HepG2 (cell line): ENCODE results near the gene NLRP12. TPM values are rescaled to one million over a fixed set of nuclear protein-coding genes. Genes with fewer than 3 reads are reported as not detected.
A peak's percentile ranks its signal among the peaks of the same experiment; 100 is the strongest.

ENCODE experiments used
- ATAC-seq: fragments of 200-7000 bp; cut with Tn5 transposase; 3 replicates; pipeline ENCODE4 v1.9.1; 2020; ENCODE audit warnings: mild to moderate bottlenecking, moderate library complexity
- BruUV-seq: library from RNA; stranded (reverse); fragments of 400-500 nt; replicated peaks from 2 replicates; lab custom pipeline; 2021; lab: Mats Ljungman, UMichigan
- CTCF ChIA-PET: fragments of 300-600 bp; formaldehyde crosslinking; extraction: SDS; loops from one replicate; lab custom pipeline; 2021; ENCODE audit warnings: low total read pairs, inconsistent platforms, low intra/inter-chr PET ratio; lab: Yijun Ruan, JAX
- POLR2A ChIA-PET: fragments of 350-600 bp; sonication (Branson Sonifier 250); formaldehyde crosslinking; loops from one replicate; lab custom pipeline; 2020; ENCODE audit warnings: antibody characterized with exemption, inconsistent platforms; lab: Yijun Ruan, JAX
- DNase-seq: peaks from one replicate; pipeline ENCODE4 v3.0.0-alpha.2; 2015; ENCODE audit warnings: low spot score
- FAIRE-seq: peaks from 3 replicates; lab custom pipeline; 2011; peaks lifted over from hg19 to GRCh38; lab: Jason Lieb, UNC
- H2AFZ ChIP-seq: one replicate; pipeline ENCODE4 v1.6.1; 2011; ENCODE audit warnings: low read length, inconsistent platforms
- H3K27ac ChIP-seq: fragments of 300-600 bp; 3 replicates; pipeline ENCODE4 v1.8.0; 2011; ENCODE audit warnings: mixed run types, mild to moderate bottlenecking, mixed read lengths, low read length, inconsistent platforms; ENCODE audit not compliant: insufficient read depth; ENCODE audit errors: extremely low read length
- H3K27me3 ChIP-seq, 2 experiments: fragments of 200-600 bp in 1 of 2; 2 replicates in 1 of 2; 3 replicates in 1 of 2; pipeline versions ENCODE4 v1.6.0 to v1.8.0; 2011; ENCODE audit warnings: low read length in 2 of 2, mild to moderate bottlenecking in 2 of 2, moderate library complexity in 2 of 2, inconsistent platforms in 1 of 2; ENCODE audit not compliant: insufficient read depth in 2 of 2, control insufficient read depth in 1 of 2
- H3K36me3 ChIP-seq, 2 experiments: fragments of 200-600 bp in 1 of 2; replicated peaks in 1 of 2; 2 replicates in 1 of 2; 3 replicates in 1 of 2; pipeline versions ENCODE4 v1.5.1 to v1.8.0; 2011; ENCODE audit warnings: low read length in 2 of 2, inconsistent platforms in 1 of 2; ENCODE audit not compliant: insufficient read depth in 2 of 2, control insufficient read depth in 1 of 2
- H3K4me1 ChIP-seq: 2 replicates; pipeline ENCODE4 v1.5.1; 2012; ENCODE audit warnings: low read length, inconsistent platforms; ENCODE audit not compliant: insufficient read depth
- H3K4me2 ChIP-seq: 2 replicates; pipeline ENCODE4 v1.6.0; 2011; ENCODE audit warnings: low read depth, low read length, inconsistent platforms
- H3K4me3 ChIP-seq, 3 experiments: fragments of 200-600 bp in 1 of 3; sonication (generic), shearing (Covaris generic) in 1 of 3; replicated peaks in 1 of 3; 2 replicates each; pipeline ENCODE4 v1.5.1; 2011 to 2016; ENCODE audit warnings: low read length in 3 of 3, inconsistent platforms in 2 of 3, low read depth in 2 of 3, mild to moderate bottlenecking in 2 of 3, control low read depth in 1 of 3, mixed read lengths in 1 of 3; ENCODE audit not compliant: insufficient read depth in 1 of 3
- H3K79me2 ChIP-seq: one replicate; pipeline ENCODE4 v1.6.1; 2011; ENCODE audit warnings: low read length, inconsistent platforms; ENCODE audit not compliant: insufficient read depth
- H3K9ac ChIP-seq: 2 replicates; pipeline ENCODE4 v1.6.0; 2011; ENCODE audit warnings: mild to moderate bottlenecking, low read depth, low read length, inconsistent platforms; ENCODE audit not compliant: insufficient read depth
- H3K9me3 ChIP-seq: 2 replicates; pipeline ENCODE4 v1.5.1; 2012; ENCODE audit warnings: mild to moderate bottlenecking, low read length
- H4K20me1 ChIP-seq: 2 replicates; pipeline ENCODE4 v1.6.0; 2011; ENCODE audit warnings: inconsistent platforms, mild to moderate bottlenecking, low read length, moderate library complexity; ENCODE audit not compliant: insufficient read depth
- ELF3 ChIP-seq: IDR thresholded peaks from 2 replicates; pipeline ENCODE4 v1.6.1; 2016; ENCODE audit warnings: missing genetic modification reagents, missing compliant biosample characterization
- EP300 ChIP-seq, 3 experiments: sonication (generic) in 1 of 3; formaldehyde crosslinking in 1 of 3; IDR thresholded peaks; 2 replicates each; pipeline versions ENCODE4 v1.5.1 to v1.6.1; 2011 to 2020; ENCODE audit warnings: low read depth in 2 of 3, low read length in 2 of 3, borderline replicate concordance in 1 of 3, improper control_type of control experiment in 1 of 3, mild to moderate bottlenecking in 1 of 3, missing genetic modification reagents in 1 of 3, moderate library complexity in 1 of 3
- HNF4A ChIP-seq: sonication (generic); formaldehyde crosslinking; IDR thresholded peaks from 2 replicates; pipeline ENCODE4 v1.4.0; 2020; ENCODE audit warnings: missing genetic modification reagents
- KLF12 ChIP-seq: sonication (generic); formaldehyde crosslinking; IDR thresholded peaks from 2 replicates; pipeline ENCODE4 v1.4.0; 2020; ENCODE audit warnings: missing genetic modification reagents, borderline replicate concordance
- NCOA2 ChIP-seq: sonication (generic); formaldehyde crosslinking; IDR thresholded peaks from 2 replicates; pipeline ENCODE4 v1.8.0; 2022; ENCODE audit warnings: inconsistent platforms
- NR2F6 ChIP-seq, 2 experiments: IDR thresholded peaks; 2 replicates each; pipeline ENCODE4 v1.6.1; 2016; ENCODE audit warnings: antibody characterized with exemption in 1 of 2, mild to moderate bottlenecking in 1 of 2
- PITX1 ChIP-seq: sonication (generic); formaldehyde crosslinking; IDR thresholded peaks from 2 replicates; pipeline ENCODE4 v1.5.1; 2020; ENCODE audit warnings: mild to moderate bottlenecking, missing genetic modification reagents
- SIX1 ChIP-seq: sonication (generic); formaldehyde crosslinking; IDR thresholded peaks from 2 replicates; pipeline ENCODE4 v1.4.0; 2020; ENCODE audit warnings: missing genetic modification reagents, borderline replicate concordance
- SIX4 ChIP-seq: sonication (generic); formaldehyde crosslinking; IDR thresholded peaks from 2 replicates; pipeline ENCODE4 v1.4.0; 2020; ENCODE audit warnings: missing genetic modification reagents
- SP5 ChIP-seq: IDR thresholded peaks from 2 replicates; pipeline ENCODE4 v1.6.1; 2016; ENCODE audit warnings: low read depth, borderline replicate concordance
- ZNF230 ChIP-seq: sonication (generic); formaldehyde crosslinking; IDR thresholded peaks from 2 replicates; pipeline ENCODE4 v1.4.0; 2020; ENCODE audit warnings: mild to moderate bottlenecking, missing genetic modification reagents
- ZNF557 ChIP-seq: sonication (generic); formaldehyde crosslinking; IDR thresholded peaks from 2 replicates; pipeline ENCODE4 v1.4.0; 2020; ENCODE audit warnings: missing genetic modification reagents
- ZNF562 ChIP-seq: sonication (generic); formaldehyde crosslinking; IDR thresholded peaks from 2 replicates; pipeline ENCODE4 v1.8.0; 2022; ENCODE audit warnings: missing genetic modification reagents, borderline replicate concordance
- ZNF570 ChIP-seq: sonication (generic); formaldehyde crosslinking; IDR thresholded peaks from 2 replicates; pipeline ENCODE4 v1.4.0; 2020; ENCODE audit warnings: mild to moderate bottlenecking, missing genetic modification reagents, borderline replicate concordance
- ZNF746 ChIP-seq: sonication (generic); formaldehyde crosslinking; IDR thresholded peaks from 2 replicates; pipeline ENCODE4 v1.8.0; 2022; ENCODE audit warnings: mild to moderate bottlenecking, missing genetic modification reagents
- ZNF773 ChIP-seq: sonication (generic); formaldehyde crosslinking; IDR thresholded peaks from 2 replicates; pipeline ENCODE4 v1.4.0; 2020; ENCODE audit warnings: missing genetic modification reagents, borderline replicate concordance
- WGBS: methylation state at CpG from one replicate; pipeline ENCODE4 v1.1.6; 2017; ENCODE audit warnings: low lambda C conversion rate; 5-methylcytosine and 5-hydroxymethylcytosine counted together
- in situ Hi-C: cut with HindIII; loops from 2 replicates; pipeline ENCODE4 v1.10.0; 2017; ENCODE audit warnings: low pct_unique_long_range_greater_than_20kb; ENCODE audit not compliant: extremely low pct_ligation_motif_present
- intact Hi-C: fragments of 100-400 bp; cut with micrococcal nuclease; formaldehyde crosslinking; loops from one replicate; pipeline ENCODE4 v1.10.0; 2022; ENCODE audit not compliant: unreplicated experiment
- polyA plus RNA-seq, 8 experiments: library from polyadenylated mRNA; depleted of rRNA in 3 of 8; stranded (reverse) in 7 of 8; unstranded in 1 of 8; fragments of >200 nt; fragmentation: Illumina TruSeq in 4 of 8; extraction: Trizol in 4 of 8; gene quantifications; 2 replicates each; pipeline versions ENCODE4 v1.2.1 to v1.2.3, GENCODE V29; 2011 to 2016; ENCODE audit warnings: low read depth in 4 of 8, missing spikeins in 1 of 8, mixed read lengths in 1 of 8; ENCODE audit not compliant: insufficient read depth in 1 of 8
- total RNA-seq, 5 experiments: library from RNA; depleted of rRNA; stranded (reverse); fragments of >200 nt; fragmentation: Illumina TruSeq; extraction: Trizol; gene quantifications; 2 replicates each; pipeline ENCODE4 v1.2.3, GENCODE V29; 2016; ENCODE audit warnings: low read depth in 1 of 5
- TF ChIP-seq, protein P1 (sequence below): sonication (generic); formaldehyde crosslinking; IDR thresholded peaks from 2 replicates; pipeline ENCODE4 v1.9.0; 2021; ENCODE audit warnings: missing genetic modification reagents, mild to moderate bottlenecking, borderline replicate concordance
- TF ChIP-seq, protein P2 (sequence below): sonication (generic); formaldehyde crosslinking; IDR thresholded peaks from 2 replicates; pipeline ENCODE4 v1.4.0; 2020; ENCODE audit warnings: missing genetic modification reagents
- TF ChIP-seq, protein P3 (sequence below), 2 experiments: fragments of 450-650 bp in 1 of 2; sonication (generic) in 1 of 2; formaldehyde crosslinking; IDR thresholded peaks; 2 replicates each; pipeline versions ENCODE4 v1.5.0 to v1.8.0; 2020 to 2022; ENCODE audit warnings: mild to moderate bottlenecking in 1 of 2, missing genetic modification reagents in 1 of 2
- TF ChIP-seq, protein P4 (sequence below): sonication (generic); IDR thresholded peaks from 2 replicates; pipeline ENCODE4 v1.6.1; 2016; ENCODE audit warnings: low read depth, borderline replicate concordance

The NLRP12 gene
- total and polyA plus RNA-seq, 2 of the 13 experiments (the other 11 are each of a cell fraction or from before 2014, with no cell fraction given), result 0.15 to 0.20 TPM

DNA sequence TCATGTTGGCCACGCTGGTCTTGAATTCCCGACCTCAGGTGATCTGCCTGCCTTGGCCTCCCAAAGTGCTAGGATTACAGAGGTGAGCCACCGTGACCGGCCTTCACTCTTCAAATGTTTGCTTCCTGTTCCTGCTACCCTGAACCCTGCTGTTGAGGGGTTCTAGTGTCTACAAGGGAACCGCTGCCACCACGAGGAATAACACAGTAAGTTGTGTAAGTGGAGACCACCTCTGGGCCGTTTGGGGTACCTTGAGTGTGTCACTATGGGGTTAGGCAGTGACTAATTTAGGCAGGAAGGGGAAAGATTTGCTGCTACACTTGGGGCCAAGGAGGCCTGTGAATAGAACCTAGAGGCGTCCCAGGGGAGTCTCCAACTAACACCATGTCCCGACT lies 41.4 kb upstream of the NLRP12 start:
- peak overlapping the region; percentile 100 for H3K27ac ChIP-seq
- peaks cover 1 to 2% of the 10 kb centered on the region in 2 experiments; a peak in 1 of 5 replicates for H3K36me3 ChIP-seq
- BruUV-seq, result TSS peak; percentile 68
- H2AFZ ChIP-seq, result no peak overlapping the region
- CTCF ChIA-PET, result no interaction called here
- no peak for ATAC-seq
- H3K4me3 ChIP-seq, result peak overlapping the region; percentile 79 to 97 (median 84)
- peak; percentile 76 for DNase-seq
- H3K4me2 ChIP-seq, result peak overlapping the region; percentile 92
- intact Hi-C loops (no loop called here), in situ Hi-C loops (no loop called here)
- H3K79me2 ChIP-seq, result peaks cover 31% of the 10 kb centered on the region
- no peaks in the 10 kb centered on the region; a peak in 1 of 5 replicates for H3K27me3 ChIP-seq
- FAIRE-seq, result peak; percentile 66
- H3K9me3 ChIP-seq, result no peaks in the 10 kb centered on the region
- POLR2A ChIA-PET, result interaction anchor here (0.6 to 5.6 kb wide), 14 partner anchors 9 to 335 kb away, joined by 3 to 102 read pairs (median 5); partner anchors contain the start of genes MBOAT7, PRKCG, PRPF31 and RPS9
- H3K4me1 ChIP-seq, result peaks cover 34% of the 10 kb centered on the region
- H4K20me1 ChIP-seq, result 0 out of 2 replicates have a peak, but pooled peaks cover 7% of the 10 kb centered on the region
- peak overlapping the region; percentile 99 for H3K9ac ChIP-seq
- 2% methylated on average over 7 of the region's 9 CpGs for WGBS
- TF ChIP-seq NR2F6 (IDR thresholded peaks at IDR 0.05) (peak; percentile 61), NR2F6 (CRISPR knock-in tag; IDR thresholded peaks at IDR 0.05) (peak; percentile 77), SP5 (CRISPR knock-in tag) (0 out of 2 replicates have a peak, but pooled peaks have one; percentile 25), ELF3 (CRISPR knock-in tag) (peak; percentile 89), ZNF773 (CRISPR knock-in tag) (no peak), ZNF557 (CRISPR knock-in tag) (no peak), ZNF570 (CRISPR knock-in tag) (no peak), HNF4A (CRISPR knock-in tag) (peak; percentile 56), NCOA2 (peak; percentile 76), KLF12 (CRISPR knock-in tag) (peak; percentile 15; the same call in 1 of the 2 replicates), ZNF230 (CRISPR knock-in tag) (0 out of 2 replicates have a peak, but pooled peaks have one; percentile 60), SIX4 (0 out of 2 replicates have a peak, but pooled peaks have one; percentile 31), ZNF562 (CRISPR knock-in tag) (no peak), PITX1 (0 out of 2 replicates have a peak, but pooled peaks have one; percentile 13), ZNF746 (0 out of 2 replicates have a peak, but pooled peaks have one; percentile 29), SIX1 (0 out of 2 replicates have a peak, but pooled peaks have one; percentile 11), EP300 (IDR thresholded peaks at IDR 0.05; ENCODE audit: low read depth in 2 of 2, low read length in 2 of 2) (no peak), EP300 (CRISPR knock-in tag; IDR thresholded peaks at IDR 0.05; ENCODE audit: borderline replicate concordance) (0 out of 2 replicates have a peak, but pooled peaks have one; percentile 56)
- TF ChIP-seq, protein P1, sequence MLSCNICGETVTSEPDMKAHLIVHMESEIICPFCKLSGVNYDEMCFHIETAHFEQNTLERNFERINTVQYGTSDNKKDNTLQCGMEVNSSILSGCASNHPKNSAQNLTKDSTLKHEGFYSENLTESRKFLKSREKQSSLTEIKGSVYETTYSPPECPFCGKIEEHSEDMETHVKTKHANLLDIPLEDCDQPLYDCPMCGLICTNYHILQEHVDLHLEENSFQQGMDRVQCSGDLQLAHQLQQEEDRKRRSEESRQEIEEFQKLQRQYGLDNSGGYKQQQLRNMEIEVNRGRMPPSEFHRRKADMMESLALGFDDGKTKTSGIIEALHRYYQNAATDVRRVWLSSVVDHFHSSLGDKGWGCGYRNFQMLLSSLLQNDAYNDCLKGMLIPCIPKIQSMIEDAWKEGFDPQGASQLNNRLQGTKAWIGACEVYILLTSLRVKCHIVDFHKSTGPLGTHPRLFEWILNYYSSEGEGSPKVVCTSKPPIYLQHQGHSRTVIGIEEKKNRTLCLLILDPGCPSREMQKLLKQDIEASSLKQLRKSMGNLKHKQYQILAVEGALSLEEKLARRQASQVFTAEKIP (CRISPR knock-in tag), result no peak
- TF ChIP-seq, protein P2, sequence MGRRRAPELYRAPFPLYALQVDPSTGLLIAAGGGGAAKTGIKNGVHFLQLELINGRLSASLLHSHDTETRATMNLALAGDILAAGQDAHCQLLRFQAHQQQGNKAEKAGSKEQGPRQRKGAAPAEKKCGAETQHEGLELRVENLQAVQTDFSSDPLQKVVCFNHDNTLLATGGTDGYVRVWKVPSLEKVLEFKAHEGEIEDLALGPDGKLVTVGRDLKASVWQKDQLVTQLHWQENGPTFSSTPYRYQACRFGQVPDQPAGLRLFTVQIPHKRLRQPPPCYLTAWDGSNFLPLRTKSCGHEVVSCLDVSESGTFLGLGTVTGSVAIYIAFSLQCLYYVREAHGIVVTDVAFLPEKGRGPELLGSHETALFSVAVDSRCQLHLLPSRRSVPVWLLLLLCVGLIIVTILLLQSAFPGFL (CRISPR knock-in tag), result no peak
- TF ChIP-seq, protein P3, sequence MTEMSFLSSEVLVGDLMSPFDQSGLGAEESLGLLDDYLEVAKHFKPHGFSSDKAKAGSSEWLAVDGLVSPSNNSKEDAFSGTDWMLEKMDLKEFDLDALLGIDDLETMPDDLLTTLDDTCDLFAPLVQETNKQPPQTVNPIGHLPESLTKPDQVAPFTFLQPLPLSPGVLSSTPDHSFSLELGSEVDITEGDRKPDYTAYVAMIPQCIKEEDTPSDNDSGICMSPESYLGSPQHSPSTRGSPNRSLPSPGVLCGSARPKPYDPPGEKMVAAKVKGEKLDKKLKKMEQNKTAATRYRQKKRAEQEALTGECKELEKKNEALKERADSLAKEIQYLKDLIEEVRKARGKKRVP (CRISPR knock-in tag; IDR thresholded peaks at IDR 0.05), result peak in 1 of 2 experiments; percentile 48; a peak in 1 of 4 replicates
- TF ChIP-seq, protein P4, sequence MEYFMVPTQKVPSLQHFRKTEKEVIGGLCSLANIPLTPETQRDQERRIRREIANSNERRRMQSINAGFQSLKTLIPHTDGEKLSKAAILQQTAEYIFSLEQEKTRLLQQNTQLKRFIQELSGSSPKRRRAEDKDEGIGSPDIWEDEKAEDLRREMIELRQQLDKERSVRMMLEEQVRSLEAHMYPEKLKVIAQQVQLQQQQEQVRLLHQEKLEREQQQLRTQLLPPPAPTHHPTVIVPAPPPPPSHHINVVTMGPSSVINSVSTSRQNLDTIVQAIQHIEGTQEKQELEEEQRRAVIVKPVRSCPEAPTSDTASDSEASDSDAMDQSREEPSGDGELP, result peak; percentile 21; the same call in 1 of the 2 replicates
